C4-2B (cell line): ENCODE measurements around the gene ID3.

Experiments
- ZFX ChIP-seq: fragments of 450-650 bp; IDR thresholded peaks from 2 replicates; pipeline ENCODE4 v1.6.1; 2017
- TF ChIP-seq, protein P1 (sequence below): fragments of 450-650 bp; conservative IDR thresholded peaks from 2 replicates; pipeline ENCODE4 v1.5.1; 2017; ENCODE audit warnings: mild to moderate bottlenecking

DNA sequence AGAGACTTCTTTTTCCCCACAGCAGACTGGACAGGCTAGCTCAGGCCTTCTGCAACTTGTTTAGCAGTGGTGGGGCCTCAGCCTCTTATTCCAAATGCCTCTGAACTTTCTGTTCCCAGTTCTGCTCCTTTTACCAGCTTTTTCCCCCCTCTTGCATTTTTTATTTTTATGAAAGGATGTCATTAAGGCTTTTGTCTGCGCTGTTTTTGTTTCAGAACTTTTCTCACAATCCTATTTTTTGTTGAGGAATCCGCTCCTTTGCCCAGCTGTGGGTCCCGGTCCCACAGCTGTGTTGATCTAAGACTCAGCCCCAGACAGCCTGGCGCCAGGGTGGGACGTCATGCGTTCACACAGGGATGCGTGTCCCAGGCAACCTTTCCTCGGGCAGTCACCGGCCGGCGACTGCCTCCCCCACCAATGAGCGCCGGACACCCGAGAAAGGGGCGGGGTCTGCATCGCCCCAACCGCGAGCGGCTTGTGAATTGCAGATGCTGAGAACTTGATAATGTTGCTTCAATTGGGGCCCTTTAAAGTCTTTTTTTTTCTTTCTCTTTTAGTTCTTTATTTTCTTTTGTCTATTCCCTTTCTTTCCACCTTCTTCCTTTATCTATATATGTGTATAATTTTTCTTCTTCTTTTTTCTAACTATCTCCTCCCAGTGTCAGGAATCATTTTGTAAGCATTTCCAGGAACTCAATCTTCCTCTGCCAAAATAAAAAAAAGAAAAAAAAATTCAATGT is 3.0 kb upstream of the ID3 start:
- TF ChIP-seq, protein P1, sequence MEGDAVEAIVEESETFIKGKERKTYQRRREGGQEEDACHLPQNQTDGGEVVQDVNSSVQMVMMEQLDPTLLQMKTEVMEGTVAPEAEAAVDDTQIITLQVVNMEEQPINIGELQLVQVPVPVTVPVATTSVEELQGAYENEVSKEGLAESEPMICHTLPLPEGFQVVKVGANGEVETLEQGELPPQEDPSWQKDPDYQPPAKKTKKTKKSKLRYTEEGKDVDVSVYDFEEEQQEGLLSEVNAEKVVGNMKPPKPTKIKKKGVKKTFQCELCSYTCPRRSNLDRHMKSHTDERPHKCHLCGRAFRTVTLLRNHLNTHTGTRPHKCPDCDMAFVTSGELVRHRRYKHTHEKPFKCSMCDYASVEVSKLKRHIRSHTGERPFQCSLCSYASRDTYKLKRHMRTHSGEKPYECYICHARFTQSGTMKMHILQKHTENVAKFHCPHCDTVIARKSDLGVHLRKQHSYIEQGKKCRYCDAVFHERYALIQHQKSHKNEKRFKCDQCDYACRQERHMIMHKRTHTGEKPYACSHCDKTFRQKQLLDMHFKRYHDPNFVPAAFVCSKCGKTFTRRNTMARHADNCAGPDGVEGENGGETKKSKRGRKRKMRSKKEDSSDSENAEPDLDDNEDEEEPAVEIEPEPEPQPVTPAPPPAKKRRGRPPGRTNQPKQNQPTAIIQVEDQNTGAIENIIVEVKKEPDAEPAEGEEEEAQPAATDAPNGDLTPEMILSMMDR, result no peak
- TF ChIP-seq ZFX, result no peak
